HG02884 (cell line): ENCODE measurements around the gene GNG7.
"Not testable (repeated sequence)": the region's sequence is repeated elsewhere in the genome, so short reads cannot be mapped to it uniquely, and the experiment has no call there.

Experiments used
- ATAC-seq: cut with Tn5 transposase; IDR thresholded peaks from one replicate; pipeline ENCODE4 v1.9.1; 2021; ENCODE audit warnings: mild to moderate bottlenecking, moderate library complexity; ENCODE audit not compliant: unreplicated experiment

GNG7 gene

DNA sequence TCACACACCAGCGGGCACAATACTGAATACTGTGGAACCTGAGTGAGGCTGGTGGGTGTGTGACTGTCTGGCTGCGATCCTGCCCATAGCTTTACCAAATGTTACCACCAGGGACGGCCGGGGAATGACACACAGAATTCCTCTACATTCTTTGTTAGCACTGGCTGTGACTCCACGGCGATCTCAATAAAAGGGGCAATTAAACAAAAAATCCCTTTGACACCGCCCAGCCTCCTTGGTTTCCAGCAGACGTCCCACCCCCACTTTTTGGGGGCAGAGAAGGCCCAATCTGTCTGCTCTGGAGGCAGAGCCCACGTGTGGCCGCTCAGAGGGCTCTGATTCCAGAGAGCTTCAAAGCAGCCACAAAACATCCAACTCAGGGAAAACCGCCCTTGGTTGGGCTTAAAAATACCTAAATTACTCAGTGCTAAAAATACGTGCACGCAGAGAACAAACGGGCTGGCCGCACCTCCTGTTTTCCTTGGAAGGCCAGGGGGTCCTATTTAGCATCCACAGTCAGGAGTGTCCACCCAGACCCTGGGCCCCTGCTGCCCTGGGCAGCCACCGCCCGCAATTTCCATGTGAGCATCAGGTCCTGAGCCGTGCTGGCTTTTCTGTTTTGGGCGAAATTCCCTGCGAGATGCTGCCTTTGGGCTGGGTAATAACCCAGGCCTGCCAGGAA lies 178.7 kb downstream of the GNG7 start:
- no peak for ATAC-seq

GRCh38 chr19:2519482-2519881 lies 183.0 kb downstream of the GNG7 start:
- ATAC-seq: no peak

- ATAC-seq: not testable (repeated sequence)
Measured at GRCh38 chr19:2518856-2519255, 183.6 kb downstream of the GNG7 start.

DNA sequence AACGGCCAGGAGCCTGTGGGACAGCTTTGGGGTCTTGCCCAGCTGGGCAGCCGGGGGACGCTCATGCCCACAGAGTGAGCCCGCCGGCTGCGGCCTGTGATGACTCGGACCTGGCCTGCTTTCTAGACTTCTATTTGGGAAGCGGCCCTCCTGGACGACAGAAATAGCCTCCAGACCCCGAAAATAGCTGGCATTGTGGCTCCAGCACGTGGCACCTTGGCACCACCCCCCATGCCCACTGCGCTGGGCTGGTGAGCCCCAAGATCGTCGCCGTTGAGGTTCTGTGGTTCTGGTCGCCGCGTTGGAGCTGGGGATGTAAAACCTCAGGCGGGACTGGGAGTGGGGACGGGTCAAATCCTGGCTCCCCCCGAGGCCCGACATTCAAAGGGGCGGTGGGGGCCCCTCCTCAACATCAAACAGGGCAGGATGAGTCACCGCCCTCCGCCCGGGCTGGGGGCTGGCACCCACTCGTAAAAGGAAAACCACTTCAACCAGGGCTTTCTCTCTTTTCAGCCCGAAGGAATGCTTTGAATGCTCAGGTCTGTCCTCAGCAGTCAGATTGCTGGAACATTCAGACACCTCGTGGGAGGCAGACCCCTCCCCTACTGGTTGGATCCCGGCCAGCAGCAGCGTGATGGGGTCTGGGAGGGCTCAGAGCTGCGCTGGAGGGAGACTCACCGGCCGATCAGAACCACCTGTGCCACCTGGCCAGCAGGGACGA lies 184.5 kb downstream of the GNG7 start:
- ATAC-seq: no peak

- ATAC-seq: no peak
Measured at GRCh38 chr19:2516727-2517126, 185.8 kb downstream of the GNG7 start.

GRCh38 chr19:2514981-2515518 lies 187.4 kb downstream of the GNG7 start:
- no peak for ATAC-seq

GRCh38 chr19:2512523-2513431 lies 189.7 kb downstream of the GNG7 start:
- no peak for ATAC-seq

- no peak for ATAC-seq
Measured at GRCh38 chr19:2511991-2512390, 190.5 kb downstream of the GNG7 start.

DNA sequence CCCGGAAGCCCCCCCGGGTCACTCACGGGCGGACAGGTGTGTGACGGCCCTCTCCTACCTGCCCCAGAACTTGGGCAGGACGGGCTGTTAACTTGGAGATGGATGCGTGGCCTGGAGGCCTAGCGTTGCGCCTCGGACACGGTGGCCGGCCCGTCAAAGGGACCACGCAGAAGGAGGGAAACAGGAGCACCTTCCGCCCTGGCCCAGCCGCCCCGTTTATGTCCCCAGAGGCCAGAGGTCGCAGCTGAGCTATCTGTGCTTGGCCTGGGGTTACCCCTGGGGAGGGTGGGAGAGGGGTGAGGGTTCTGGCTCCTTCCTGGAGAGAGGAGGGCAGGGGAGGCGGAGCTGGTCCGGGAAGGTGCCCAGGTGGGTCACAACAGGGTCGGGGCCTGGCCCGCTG lies 190.9 kb downstream of the GNG7 start:
- ATAC-seq: no peak

DNA sequence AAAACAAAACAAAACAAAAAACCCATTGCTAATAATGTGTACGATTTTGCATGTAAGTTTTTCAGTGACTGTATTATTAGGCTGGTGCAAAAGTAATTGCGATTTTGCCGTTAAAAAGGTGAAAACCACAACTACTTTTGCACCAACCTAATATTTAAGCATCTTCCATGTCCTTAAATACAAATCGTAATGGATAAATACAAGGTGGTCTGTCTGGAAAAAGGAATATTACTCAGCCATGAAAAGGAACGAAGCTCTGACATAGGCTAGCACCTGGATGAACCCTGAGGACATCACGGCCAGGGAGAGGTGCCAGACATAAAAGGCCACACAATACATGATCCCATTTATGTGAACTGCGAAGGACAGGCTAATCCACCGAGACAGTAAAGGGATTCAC lies 193.4 kb downstream of the GNG7 start:
- ATAC-seq: no peak

DNA sequence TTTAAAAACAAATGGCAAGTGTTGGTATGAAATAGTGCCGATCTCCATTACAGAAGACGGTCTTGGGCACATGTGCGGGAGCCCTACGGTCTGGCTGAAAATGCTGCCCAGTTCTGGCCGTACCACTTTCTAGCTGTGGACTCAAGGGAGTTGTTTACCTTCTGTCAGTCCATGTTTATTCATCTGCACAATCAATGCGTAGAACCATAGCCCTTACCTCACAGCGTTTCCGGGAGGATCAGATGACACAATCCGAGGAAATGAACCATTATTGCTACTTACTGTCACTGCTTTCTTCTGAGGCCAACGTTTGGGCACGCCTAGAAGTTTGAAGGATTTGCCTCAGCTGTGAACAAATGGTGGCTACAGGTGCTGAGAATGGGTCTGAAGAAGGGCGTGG lies 195.4 kb downstream of the GNG7 start:
- no peak for ATAC-seq

GRCh38 chr19:2506656-2507055 lies 195.8 kb downstream of the GNG7 start:
- ATAC-seq: not testable (repeated sequence)

DNA sequence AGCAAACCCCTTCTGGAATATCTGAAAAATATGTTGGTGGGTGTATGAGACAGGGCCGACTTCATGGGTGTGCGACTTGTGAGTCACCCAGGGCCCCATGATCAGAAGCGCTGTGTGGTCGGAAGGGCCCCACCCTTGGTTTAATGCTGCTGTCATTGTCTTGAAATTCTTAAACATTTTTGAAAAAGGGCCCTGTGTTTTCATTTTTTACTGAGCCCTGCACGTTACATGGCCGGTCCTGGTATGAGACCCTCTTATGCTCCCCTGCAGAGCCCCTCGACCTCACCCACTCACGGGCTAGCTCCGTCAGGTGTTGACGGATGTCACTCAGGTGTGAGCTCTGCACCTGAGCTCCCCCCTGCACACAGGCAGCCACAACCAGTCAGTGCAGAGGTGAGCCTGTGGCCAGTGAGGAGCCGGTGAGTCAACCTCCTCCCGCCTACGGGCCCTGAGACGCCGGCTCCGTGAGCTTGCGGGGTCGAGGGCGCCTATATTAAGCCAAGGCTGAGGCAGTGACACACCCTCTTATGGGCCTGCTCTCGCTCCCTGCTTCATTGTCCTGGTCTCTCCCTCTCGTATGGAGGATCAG lies 198.9 kb downstream of the GNG7 start:
- ATAC-seq: no peak

DNA sequence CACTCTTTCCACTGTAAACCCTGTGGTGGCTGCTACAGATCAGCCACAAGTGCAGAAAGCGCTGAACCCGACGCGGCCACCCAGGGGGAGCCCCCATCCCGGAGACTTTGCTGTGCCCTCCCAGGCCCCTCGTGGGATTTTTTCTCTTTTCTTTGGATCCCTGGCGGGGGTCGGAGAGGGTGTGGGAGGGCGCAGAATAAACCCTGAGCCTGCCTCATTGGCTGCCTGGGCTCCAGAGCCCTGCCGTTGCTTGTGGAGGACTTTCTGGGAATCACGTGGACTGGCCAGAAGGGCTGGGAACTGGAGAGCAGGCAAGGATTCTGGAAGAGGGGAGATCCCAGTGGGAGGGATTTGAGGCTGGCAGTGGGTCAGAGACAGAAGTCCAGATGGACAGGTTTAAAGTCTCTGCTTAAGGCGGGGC lies 201.6 kb downstream of the GNG7 start:
- no peak for ATAC-seq

DNA sequence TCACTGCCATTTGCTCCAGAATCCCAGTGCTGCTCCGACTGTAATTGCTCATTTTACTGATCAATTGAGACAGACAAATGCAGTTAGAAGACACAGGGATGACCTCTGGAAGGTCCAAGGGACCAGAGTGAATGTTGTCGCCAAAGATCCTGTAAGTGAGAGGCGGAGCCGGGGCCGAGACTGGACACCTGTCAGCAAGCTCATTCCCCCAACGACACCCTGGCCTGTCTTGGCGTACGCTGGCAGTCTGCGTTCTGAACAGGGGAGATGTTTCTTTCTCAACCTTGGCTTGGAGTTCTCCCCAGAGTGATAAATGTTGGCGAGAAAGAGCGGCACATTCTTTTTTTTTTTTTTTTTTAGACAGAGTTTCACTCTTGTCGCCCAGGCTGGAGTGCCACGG lies 202.3 kb downstream of the GNG7 start:
- ATAC-seq: no peak

DNA sequence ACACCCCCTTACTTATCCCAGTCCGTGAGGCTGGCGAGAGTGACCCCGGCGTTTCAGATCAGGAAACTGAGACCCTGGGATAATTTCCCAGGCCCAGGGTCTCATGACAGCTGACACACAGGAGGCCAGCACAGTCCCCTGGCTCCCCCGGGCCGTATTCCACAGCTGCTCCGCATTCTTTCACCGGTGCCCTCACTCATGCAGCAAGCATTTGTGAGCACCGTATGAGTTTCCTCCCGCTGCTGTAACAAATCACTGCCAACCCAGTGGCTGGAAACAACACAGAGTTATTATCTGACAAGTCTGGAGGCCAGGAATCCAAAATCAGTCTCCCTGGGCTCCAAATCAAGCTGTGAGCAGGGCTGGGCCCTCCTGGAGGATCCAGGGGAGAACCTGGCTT lies 205.3 kb downstream of the GNG7 start:
- ATAC-seq: no peak

- no peak for ATAC-seq
Measured at GRCh38 chr19:2495651-2496316, 206.7 kb downstream of the GNG7 start.

- no peak for ATAC-seq
Measured at GRCh38 chr19:2495130-2495641, 207.3 kb downstream of the GNG7 start.

GRCh38 chr19:2494447-2495129 lies 207.9 kb downstream of the GNG7 start:
- no peak for ATAC-seq

DNA sequence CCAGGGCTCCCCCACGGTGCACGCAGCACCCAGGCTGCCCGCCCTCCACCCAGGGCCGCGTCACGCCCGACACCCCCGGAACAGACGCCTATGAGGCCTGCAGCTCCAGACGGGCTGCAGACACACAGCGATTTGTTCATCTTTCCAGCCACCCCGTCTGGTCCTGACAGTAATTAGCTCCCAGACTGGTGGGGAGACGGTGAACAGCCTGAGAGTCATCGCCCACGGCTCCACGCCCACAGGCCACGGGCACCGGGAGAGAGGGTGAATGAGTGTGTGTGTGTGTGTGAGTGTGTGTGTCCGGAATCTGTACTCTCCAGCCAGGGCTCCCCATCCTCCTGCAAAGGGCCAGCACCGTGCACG lies 208.4 kb downstream of the GNG7 start:
- no peak for ATAC-seq
